HAP-1 (cell line): ENCODE results near the gene CDON.

Experiments used
- DNase-seq, 2 experiments: peaks; one replicate each; pipeline ENCODE4 v3.0.0-alpha.2; 2016 to 2020; ENCODE audit warnings: low spot score in 2 of 2
- H3K27me3 ChIP-seq: fragments of 250-450 bp; sonication (Bioruptor Pico); 2 replicates; pipeline ENCODE4 v1.5.1; 2020; ENCODE audit warnings: low read depth, mild to moderate bottlenecking, moderate library complexity
- H3K36me3 ChIP-seq: fragments of 250-450 bp; sonication (Bioruptor Pico); replicated peaks from 2 replicates; pipeline ENCODE4 v1.5.1; 2020; ENCODE audit warnings: mild to moderate bottlenecking
- H3K4me1 ChIP-seq: fragments of 250-450 bp; sonication (Bioruptor Pico); 2 replicates; pipeline ENCODE4 v1.5.1; 2020; ENCODE audit warnings: mild to moderate bottlenecking
- H3K4me3 ChIP-seq: fragments of 250-450 bp; sonication (Bioruptor Pico); 2 replicates; pipeline ENCODE4 v1.5.1; 2020; ENCODE audit warnings: mild to moderate bottlenecking, moderate library complexity
- H3K9me3 ChIP-seq: fragments of 250-450 bp; sonication (Bioruptor Pico); 2 replicates; pipeline ENCODE4 v1.5.1; 2020; ENCODE audit warnings: mild to moderate bottlenecking, moderate library complexity
- in situ Hi-C: fragments of 300-500 bp; cut with MboI; formaldehyde crosslinking; loops from 3 replicates; pipeline ENCODE4 v1.14.3; 2020; ENCODE audit warnings: low sequenced_read_pairs, inconsistent platforms, mixed read lengths

The CDON gene

DNA sequence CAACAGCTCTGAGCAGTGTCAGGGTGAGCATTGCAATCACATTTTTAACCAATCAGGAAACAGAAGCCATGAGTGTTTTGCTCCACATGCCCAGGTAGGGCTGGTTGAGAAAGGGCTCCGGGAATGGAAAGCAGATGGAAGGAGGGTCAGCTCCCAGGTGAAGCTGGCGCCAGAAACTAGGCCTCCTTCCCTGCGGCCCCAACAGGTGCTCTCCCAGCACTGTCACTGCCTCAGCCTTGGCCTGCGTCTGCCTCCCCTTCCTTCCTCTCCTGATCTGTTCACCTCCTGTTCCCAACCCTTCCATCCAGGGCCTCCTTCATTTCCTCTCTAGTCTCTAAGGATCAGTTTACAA lies 121.4 kb downstream of the CDON start:
- no peaks in the 10 kb centered on the region for H3K27me3 ChIP-seq
- no peak for DNase-seq
- H3K36me3 ChIP-seq = no peaks in the 10 kb centered on the region
- H3K9me3 ChIP-seq = no peaks in the 10 kb centered on the region
- no peak overlapping the region for H3K4me3 ChIP-seq
- H3K4me1 ChIP-seq = no peaks in the 10 kb centered on the region
- in situ Hi-C loops = no loop called here

DNA sequence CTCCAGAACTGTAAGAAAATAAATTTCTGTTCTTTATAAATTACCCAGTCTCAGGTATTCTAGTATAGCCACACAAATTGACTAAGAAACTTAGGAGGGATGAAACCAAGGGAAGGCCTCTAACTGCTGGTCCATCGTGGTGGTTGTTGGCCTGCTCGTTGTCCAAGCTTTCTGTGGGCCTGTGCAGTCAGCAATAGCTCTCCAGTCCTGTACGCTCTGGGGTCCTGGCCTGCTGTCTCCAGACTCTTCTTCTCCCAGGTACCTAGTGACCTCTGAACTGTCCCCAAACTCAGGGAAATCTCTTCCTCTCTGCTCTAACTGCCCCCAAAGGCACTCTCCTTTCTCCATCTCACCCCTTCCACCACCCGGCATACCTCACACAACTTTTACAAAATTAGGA lies 122.5 kb downstream of the CDON start:
- no peak for DNase-seq
- Histone ChIP-seq H3K27me3 (no peaks in the 10 kb centered on the region), H3K4me1 (no peaks in the 10 kb centered on the region), H3K9me3 (no peaks in the 10 kb centered on the region), H3K4me3 (no peak overlapping the region), H3K36me3 (no peaks in the 10 kb centered on the region)
- in situ Hi-C loops = no loop called here

DNA sequence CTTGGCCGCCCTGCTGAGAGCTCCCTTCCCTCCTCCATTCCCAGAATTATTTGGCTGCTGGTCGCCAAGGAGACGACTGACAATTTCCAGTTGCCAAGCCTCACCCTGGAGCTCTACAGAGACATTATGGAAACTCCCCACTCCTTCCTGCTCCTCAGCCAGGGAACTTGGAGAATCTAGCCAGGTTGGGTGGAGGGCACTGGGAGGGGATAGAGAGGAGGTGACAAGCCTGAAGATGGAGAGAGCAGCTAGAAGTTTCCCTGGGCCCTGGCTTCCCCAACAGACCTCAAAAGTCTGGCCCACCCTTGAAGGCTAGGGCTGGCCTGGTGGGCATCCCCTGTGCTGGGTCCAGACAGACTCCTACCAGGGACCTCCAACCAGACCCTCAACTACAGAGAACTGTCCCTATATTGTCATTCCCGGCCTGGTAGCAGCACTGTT lies 123.6 kb downstream of the CDON start:
- in situ Hi-C loops = no loop called here
- no peak overlapping the region for H3K4me3 ChIP-seq

DNA sequence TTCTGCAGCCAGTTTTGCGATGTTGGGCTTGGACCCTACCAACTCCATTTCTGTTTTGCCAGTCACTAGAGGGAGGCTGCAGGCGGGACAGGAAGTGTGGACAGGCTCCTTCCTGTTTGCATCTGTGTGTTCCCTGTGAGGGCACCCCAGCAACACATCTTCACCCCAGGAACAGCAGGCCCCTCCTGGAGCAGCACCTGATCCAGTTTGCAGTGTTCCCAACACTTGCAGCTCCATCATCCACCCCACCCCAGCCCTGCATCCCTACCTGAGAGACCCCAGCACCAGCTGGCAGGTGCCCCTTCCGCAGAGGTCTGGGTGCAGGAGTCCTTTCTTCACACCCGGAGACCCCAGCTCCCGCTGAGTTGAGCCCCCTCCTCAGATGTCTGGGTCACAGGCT lies 124.2 kb downstream of the CDON start:
- in situ Hi-C loops = no loop called here
- DNase-seq = no peak
- Histone ChIP-seq H3K9me3 (no peaks in the 10 kb centered on the region), H3K27me3 (no peaks in the 10 kb centered on the region), H3K4me1 (no peaks in the 10 kb centered on the region), H3K4me3 (no peak overlapping the region), H3K36me3 (no peaks in the 10 kb centered on the region)

More for the DNA sequence above, 123.6 kb downstream of the CDON start:
- Histone ChIP-seq H3K9me3 (no peaks in the 10 kb centered on the region), H3K4me1 (no peaks in the 10 kb centered on the region), H3K27me3 (no peaks in the 10 kb centered on the region), H3K36me3 (no peaks in the 10 kb centered on the region)
- no peak for DNase-seq

DNA sequence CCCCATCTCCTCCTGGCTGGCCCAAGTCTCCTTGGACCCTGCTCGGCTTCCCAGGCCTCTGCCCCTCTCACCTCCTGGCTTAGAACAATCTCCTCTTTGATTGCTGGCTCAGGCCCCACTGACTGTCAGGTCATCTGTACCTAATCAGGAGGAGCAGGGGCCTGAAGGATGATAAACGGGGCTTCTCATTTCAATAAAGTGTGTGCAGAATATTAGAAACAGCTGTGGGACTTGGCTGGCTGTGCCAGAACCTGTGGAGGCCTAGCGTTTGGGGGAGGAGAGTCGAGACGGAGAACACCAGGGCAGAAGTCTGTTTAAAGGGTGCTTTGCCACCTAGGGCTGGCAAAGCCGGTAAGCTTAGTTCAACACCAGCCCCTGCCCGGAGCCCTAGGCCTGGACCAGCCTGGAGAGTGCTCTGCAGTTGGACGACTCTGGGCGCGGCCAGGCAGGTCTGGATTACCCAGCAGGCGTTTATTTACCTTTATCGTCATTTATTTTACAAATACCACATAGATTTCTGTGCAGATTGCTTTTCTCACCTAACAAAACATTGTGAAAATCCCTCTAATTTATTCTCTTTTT lies 127.0 kb downstream of the CDON start:
- DNase-seq = no peak
- H3K9me3 ChIP-seq = no peaks in the 10 kb centered on the region
- 0 out of 2 replicates have a peak, but pooled peaks cover 4% of the 10 kb centered on the region for H3K4me1 ChIP-seq
- no peaks in the 10 kb centered on the region for H3K27me3 ChIP-seq
- in situ Hi-C loops = no loop called here
- H3K36me3 ChIP-seq = no peaks in the 10 kb centered on the region
- no peak overlapping the region for H3K4me3 ChIP-seq

DNA sequence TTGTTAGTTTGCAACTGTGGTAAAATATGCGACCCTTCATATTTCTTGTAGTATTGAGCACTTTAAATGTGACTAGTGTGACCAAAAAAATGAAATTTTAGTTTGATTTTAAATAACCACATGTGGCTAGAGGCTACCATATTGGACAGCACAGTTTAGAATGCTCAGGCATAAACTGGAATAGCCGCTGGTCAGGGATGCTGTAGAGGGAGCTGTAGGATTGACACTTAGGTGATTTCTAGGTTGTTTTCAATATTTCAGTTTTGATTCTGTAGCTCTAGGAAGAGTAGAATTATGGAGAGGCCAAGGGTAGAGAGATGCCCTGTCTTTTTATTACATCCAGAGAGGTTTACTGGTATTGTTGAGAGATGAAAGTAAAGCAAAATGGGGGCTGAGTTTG lies 127.6 kb downstream of the CDON start:
- Histone ChIP-seq H3K27me3 (no peaks in the 10 kb centered on the region), H3K4me3 (no peak overlapping the region), H3K9me3 (no peaks in the 10 kb centered on the region), H3K36me3 (no peaks in the 10 kb centered on the region), H3K4me1 (0 out of 2 replicates have a peak, but pooled peaks cover 4% of the 10 kb centered on the region)
- in situ Hi-C loops = no loop called here
- DNase-seq = no peak

DNA sequence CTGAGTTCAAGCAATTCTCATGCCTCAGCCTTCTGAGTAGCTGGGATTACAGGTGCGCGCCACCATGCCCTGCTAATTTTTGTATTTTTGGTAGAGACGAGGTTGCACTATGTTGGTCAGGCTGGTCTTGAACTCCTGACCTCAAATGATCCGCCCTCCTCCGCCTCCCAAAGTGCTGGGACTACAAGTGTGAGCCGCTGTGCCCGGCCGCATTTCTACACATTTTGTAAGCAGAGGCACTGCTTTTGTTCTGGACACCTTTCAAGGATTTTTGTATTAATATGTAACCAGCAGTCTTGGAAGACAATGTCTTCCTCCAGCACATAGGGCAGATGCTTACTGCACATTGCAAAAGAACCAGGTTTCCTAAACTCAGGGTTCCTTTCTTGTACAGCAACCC lies 128.2 kb downstream of the CDON start:
- Histone ChIP-seq H3K9me3 (no peaks in the 10 kb centered on the region), H3K27me3 (no peaks in the 10 kb centered on the region), H3K36me3 (no peaks in the 10 kb centered on the region), H3K4me3 (no peak overlapping the region), H3K4me1 (0 out of 2 replicates have a peak, but pooled peaks cover 4% of the 10 kb centered on the region)
- no peak for DNase-seq
- in situ Hi-C loops = no loop called here

DNA sequence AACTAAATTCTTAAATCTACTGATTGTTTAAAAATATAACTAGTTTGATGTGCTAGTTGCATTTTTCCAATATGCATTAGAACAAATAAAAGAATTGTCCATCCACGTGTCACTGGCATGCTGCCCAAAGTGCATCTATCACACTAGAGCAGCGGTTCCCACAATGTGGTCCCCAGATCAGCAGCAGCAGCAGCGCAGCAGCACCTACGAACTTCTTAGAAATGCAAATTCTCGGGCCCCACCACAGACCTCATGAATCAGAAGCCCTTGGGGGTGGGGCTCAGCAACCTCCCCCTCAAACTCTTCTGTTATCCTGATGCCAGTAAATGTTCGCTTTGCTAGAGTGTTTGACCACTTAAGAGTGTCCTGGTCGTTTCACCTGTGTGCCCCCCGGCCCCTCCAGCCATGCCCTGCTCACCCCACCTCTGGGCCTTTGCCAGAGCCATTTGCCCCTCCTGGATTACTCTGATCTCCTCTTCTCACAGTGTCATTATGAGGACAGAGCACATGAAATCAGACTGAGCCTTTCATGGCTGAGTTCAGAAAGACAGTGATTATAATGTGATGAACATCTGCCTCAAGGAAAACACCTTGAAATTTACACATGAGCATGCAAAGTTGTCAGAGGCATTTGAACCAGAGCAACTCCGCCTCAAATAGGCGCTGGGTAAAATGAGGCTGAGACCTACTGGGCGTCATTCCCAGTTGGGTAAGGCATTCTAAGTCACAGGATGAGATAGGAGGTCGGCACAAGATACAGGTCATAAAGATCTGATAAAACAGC lies 129.4 kb downstream of the CDON start:
- no peak for DNase-seq
- Histone ChIP-seq H3K9me3 (no peaks in the 10 kb centered on the region), H3K36me3 (no peaks in the 10 kb centered on the region), H3K4me1 (0 out of 2 replicates have a peak, but pooled peaks cover 4% of the 10 kb centered on the region), H3K27me3 (peaks cover 5% of the 10 kb centered on the region), H3K4me3 (no peak overlapping the region)
- in situ Hi-C loops = no loop called here

DNA sequence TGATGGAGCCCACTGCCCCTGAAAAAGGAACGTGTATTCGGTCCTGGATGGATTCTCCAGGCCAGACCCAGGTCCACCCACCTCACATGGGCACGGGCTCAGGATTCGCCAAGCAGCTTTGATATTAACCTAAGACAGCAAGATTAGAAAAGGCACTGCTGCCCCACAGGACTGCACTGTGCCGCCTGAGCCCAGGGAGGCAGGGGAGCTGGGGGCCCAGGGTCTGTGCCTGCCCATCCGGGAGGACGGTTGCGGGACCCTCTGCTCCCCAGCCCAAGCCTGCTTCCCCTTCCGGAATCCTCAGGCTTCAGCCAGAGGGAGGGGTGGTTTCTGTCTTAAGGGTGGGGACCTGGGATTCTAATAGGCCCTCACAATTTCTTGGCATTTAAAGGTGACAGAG lies 130.4 kb downstream of the CDON start:
- Histone ChIP-seq H3K9me3 (no peaks in the 10 kb centered on the region), H3K27me3 (peaks cover 5% of the 10 kb centered on the region), H3K36me3 (no peaks in the 10 kb centered on the region), H3K4me1 (0 out of 2 replicates have a peak, but pooled peaks cover 4% of the 10 kb centered on the region), H3K4me3 (no peak overlapping the region)
- in situ Hi-C loops = no loop called here
- DNase-seq = no peak

DNA sequence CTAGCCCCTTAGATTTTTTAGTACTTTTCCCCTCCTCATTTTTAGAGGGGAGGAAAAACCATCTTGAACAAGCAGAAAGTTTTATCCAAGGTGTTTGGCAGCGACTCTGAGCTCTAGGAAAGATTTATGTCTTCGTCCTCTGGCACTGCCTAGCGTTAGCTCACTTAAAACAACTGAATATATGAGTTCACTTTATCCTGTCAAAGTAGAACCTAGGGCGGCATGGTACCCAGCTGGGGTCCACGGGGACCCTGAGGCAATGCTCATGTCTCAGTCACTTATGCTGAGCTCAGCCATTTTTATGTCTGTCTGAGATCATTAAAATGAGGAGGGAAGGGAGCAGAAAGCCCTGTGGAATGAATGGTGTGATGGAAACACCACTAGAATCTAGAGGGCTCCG lies 131.0 kb downstream of the CDON start:
- H3K27me3 ChIP-seq = peaks cover 7% of the 10 kb centered on the region
- H3K9me3 ChIP-seq = no peaks in the 10 kb centered on the region
- DNase-seq = no peak
- H3K4me1 ChIP-seq = 0 out of 2 replicates have a peak, but pooled peaks cover 4% of the 10 kb centered on the region
- H3K36me3 ChIP-seq = no peaks in the 10 kb centered on the region
- H3K4me3 ChIP-seq = no peak overlapping the region
- in situ Hi-C loops = no loop called here

DNA sequence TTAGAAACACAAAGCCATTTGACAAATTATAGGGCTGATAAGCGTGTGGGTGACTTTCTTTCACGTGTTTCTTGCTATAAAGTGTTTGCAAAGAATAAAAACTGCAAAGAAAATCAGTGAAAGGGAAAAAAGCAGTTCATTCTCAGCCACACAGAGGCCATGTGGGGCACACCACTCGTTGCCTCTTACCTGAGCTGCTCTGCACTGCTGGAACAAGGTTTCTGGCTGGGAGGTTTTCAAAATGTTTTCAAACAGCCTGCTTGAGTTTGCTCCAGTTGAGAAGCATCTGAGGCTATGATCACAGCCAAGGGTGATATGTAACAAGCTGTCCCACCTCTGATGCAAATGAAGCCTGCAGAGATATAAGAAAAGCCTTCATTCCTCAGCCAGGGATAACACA lies 131.6 kb downstream of the CDON start:
- in situ Hi-C loops = no loop called here
- no peak overlapping the region for H3K4me3 ChIP-seq
- DNase-seq = no peak
- no peaks in the 10 kb centered on the region for H3K36me3 ChIP-seq
- peaks cover 7% of the 10 kb centered on the region for H3K27me3 ChIP-seq
- H3K4me1 ChIP-seq = 0 out of 2 replicates have a peak, but pooled peaks cover 4% of the 10 kb centered on the region
- H3K9me3 ChIP-seq = no peaks in the 10 kb centered on the region

DNA sequence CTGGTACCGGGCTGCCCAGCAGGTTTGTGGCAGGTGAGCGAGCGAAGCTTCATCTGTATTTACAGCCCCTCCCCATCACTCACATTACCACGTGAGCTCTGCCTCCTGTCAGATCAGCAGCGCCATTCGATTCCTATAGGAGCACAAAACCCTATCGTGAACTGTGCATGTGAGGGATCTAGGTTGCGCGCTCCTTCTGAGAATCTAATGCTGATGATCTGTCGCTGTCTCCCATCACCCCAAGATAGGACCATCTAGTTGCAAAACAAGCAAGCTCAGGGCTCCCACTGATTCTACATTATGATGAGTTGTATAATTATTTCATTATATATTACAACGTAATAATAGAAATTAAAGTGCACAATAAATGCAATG lies 132.6 kb downstream of the CDON start:
- Histone ChIP-seq H3K4me3 (no peak overlapping the region), H3K9me3 (no peaks in the 10 kb centered on the region), H3K4me1 (0 out of 2 replicates have a peak, but pooled peaks cover 4% of the 10 kb centered on the region), H3K36me3 (no peaks in the 10 kb centered on the region), H3K27me3 (peaks cover 7% of the 10 kb centered on the region)
- no peak for DNase-seq
- in situ Hi-C loops = no loop called here

DNA sequence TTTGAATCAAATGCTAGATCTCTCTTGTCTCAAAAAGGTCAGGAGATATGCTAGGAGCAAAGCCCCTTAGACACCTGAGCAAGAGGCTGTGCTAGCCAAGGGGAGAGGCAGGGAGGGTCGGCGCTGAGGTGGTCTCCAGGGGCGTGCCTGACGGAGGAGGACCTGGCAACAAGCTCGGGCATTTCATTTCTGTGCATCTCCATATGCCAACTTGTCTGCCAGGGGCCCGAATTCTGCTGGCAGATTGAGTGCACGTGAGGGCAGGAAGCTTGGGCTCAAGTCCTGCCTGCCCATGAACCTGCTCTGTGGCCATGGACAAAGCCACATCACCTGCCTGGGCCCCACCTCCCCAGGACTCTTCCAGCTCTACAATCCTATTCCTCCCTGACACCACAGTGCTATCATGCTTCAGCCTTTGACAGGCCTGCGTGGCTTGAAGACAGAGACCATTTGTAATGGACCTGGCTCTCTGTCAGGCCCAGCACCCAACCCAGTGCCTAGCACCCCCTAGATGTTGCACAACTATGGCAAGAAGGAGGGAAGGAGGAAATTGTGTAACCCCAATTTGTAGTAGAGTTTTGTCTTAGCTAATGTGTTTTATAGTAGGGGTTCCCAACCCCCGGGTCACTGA lies 133.1 kb downstream of the CDON start:
- peaks cover 7% of the 10 kb centered on the region for H3K27me3 ChIP-seq
- 0 out of 2 replicates have a peak, but pooled peaks cover 4% of the 10 kb centered on the region for H3K4me1 ChIP-seq
- no peak for DNase-seq
- in situ Hi-C loops = loop anchor here (5.0 kb wide), 1 partner anchor 258 kb away; no protein-coding TSS in a partner anchor
- no peak overlapping the region for H3K4me3 ChIP-seq
- H3K9me3 ChIP-seq = no peaks in the 10 kb centered on the region
- no peaks in the 10 kb centered on the region for H3K36me3 ChIP-seq

DNA sequence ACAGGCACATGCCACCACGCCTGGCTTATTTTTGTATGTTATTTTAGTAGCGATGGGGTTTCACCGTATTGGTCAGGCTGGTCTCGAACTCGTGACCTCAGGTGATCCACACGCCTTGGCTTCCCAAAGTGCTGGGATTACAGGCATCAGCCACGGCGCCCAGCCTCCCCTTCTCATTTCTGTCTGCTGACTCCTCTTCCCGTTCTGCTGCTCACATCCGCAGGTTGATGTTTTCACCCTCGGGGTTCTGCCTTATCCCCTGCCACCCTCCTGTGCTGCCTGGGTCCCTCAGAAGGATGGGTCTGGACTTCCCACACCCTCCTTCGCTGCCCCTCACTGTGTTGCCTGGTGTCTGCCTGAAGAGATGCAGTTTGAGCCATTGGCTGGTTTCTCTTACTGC lies 136.0 kb downstream of the CDON start:
- peaks cover 7% of the 10 kb centered on the region for H3K27me3 ChIP-seq
- H3K4me3 ChIP-seq = no peak overlapping the region
- no peaks in the 10 kb centered on the region for H3K4me1 ChIP-seq
- no peaks in the 10 kb centered on the region for H3K36me3 ChIP-seq
- no peaks in the 10 kb centered on the region for H3K9me3 ChIP-seq
- no peak for DNase-seq
- in situ Hi-C loops = loop anchor here (5.0 kb wide), 1 partner anchor 261 kb away; no protein-coding TSS in a partner anchor
